AG04450 (cell line): ENCODE results near the gene DENND6B. TPM values are rescaled to one million over a fixed set of nuclear protein-coding genes. Genes with fewer than 3 reads are reported as not detected.
"Not testable (repeated sequence)": the region's sequence is repeated elsewhere in the genome, so short reads cannot be mapped to it uniquely, and the experiment has no call there.

Experiments
- CTCF ChIA-PET: fragments of 300-600, 350-600 bp; formaldehyde crosslinking; extraction: SDS; loops from one replicate; lab custom pipeline; 2022; ENCODE audit warnings: antibody characterized with exemption, inconsistent platforms; lab: Charles Lee
- POLR2A ChIA-PET: fragments of 350-600 bp; formaldehyde crosslinking; extraction: SDS; loops from one replicate; lab custom pipeline; 2021; ENCODE audit warnings: antibody characterized with exemption, inconsistent platforms; lab: Yijun Ruan, JAX
- DNase-seq: peaks from one replicate; pipeline ENCODE4 v3.0.0-alpha.2; 2011; ENCODE audit warnings: low read depth, low spot score
- H3K27ac ChIP-seq: one replicate; pipeline ENCODE4 v1.5.1; 2012; ENCODE audit warnings: low read depth, low read length, control low read depth
- H3K27me3 ChIP-seq: one replicate; pipeline ENCODE4 v1.6.0; 2012; ENCODE audit warnings: low read length; ENCODE audit not compliant: control insufficient read depth, insufficient read depth
- H3K4me3 ChIP-seq: 2 replicates; pipeline ENCODE4 v1.5.1; 2011; ENCODE audit warnings: mild to moderate bottlenecking, low read depth, low read length, control low read depth
- H3K9me3 ChIP-seq: 2 replicates; pipeline ENCODE4 v1.5.1; 2012; ENCODE audit warnings: low read length; ENCODE audit not compliant: control insufficient read depth, insufficient read depth
- polyA plus RNA-seq: library from polyadenylated mRNA; depleted of rRNA; stranded (reverse); fragments of >200 nt; gene quantifications from 2 replicates; pipeline ENCODE4 v1.2.3, GENCODE V29; 2011
- TF ChIP-seq, protein P1 (sequence below): IDR thresholded peaks from 2 replicates; pipeline ENCODE4 v1.5.1; 2011; ENCODE audit warnings: low read depth, low read length, control low read depth, inconsistent platforms

Gene DENND6B
- polyA plus RNA-seq, 1 experiment = 2.4 TPM

DNA sequence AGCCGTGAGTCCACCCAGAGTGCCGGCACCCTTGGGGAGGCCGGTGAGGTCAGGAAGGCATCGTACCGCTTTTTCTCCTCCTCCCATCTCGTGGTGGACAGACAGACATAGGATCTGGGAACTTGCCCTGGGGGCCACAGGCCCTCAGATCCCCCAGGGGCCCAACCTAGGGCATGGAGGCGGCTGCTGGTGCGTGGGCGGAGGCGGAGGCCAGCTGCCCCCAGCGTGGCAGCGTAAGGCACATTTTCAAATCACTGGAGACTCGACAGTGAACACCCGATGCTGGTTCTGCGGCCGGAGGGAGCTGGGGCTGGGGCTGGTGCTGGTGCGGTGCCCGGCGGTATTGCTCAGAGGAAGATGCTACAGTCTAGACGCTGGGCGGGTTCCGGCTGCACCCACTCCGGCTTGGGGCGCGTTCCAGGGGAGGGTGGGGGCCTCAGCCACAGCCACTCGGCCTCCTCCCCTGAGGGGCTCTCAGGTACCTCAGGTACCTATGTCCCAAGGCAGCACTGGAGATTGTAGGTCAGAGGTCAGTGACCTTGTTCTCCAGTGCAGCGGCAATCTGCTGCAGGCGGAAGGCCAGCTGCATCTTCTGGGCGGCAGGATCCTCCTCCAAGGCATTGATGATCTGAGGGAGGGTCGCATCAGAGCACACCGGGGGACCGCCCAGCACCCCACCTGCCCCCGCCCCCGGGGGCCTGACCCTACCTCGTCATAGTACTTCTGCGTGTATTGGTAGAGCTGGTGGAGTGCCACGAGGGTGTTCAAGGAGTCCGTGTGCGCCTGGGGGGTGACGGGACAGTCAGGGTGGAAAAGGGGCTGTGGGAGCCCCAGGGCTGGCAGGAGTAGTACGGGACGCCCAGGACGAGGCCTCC, 51.4 kb downstream of the DENND6B start:
- TF ChIP-seq, protein P1, sequence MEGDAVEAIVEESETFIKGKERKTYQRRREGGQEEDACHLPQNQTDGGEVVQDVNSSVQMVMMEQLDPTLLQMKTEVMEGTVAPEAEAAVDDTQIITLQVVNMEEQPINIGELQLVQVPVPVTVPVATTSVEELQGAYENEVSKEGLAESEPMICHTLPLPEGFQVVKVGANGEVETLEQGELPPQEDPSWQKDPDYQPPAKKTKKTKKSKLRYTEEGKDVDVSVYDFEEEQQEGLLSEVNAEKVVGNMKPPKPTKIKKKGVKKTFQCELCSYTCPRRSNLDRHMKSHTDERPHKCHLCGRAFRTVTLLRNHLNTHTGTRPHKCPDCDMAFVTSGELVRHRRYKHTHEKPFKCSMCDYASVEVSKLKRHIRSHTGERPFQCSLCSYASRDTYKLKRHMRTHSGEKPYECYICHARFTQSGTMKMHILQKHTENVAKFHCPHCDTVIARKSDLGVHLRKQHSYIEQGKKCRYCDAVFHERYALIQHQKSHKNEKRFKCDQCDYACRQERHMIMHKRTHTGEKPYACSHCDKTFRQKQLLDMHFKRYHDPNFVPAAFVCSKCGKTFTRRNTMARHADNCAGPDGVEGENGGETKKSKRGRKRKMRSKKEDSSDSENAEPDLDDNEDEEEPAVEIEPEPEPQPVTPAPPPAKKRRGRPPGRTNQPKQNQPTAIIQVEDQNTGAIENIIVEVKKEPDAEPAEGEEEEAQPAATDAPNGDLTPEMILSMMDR = no peak
- POLR2A ChIA-PET = interaction anchor here (0.8 kb wide), 1 partner anchor 8 kb away, joined by 6 read pairs; no protein-coding TSS in a partner anchor
- CTCF ChIA-PET = interaction anchor here (0.9 to 1.6 kb wide), 2 partner anchors 12 to 67 kb away, joined by 4 to 7 read pairs; no protein-coding TSS in a partner anchor

DNA sequence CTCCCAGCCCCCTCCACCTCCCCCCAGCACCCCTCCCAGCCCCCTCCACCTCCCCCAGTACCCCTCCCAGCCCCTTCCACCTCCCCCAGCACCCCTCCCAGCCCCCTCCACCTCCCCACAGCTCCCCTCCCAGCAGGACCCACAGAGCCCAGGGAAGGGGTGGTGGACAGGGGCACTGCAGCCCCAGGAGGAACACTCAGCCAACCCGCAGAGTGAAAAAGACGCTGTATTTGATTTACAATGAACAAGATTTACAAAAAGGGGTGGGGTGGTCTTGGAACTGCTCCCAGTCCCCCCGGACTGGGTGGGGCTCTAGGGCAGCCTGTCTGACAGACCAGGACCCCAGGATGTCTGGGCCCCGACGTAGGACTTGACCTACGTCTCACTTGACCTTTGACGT, 52.0 kb downstream of the DENND6B start:
- POLR2A ChIA-PET = no interaction called here
- CTCF ChIA-PET = no interaction called here
- TF ChIP-seq, protein P1 = no peak
- DNase-seq = no peak
- no peak overlapping the region for H3K27ac ChIP-seq
- H3K27me3 ChIP-seq = no peaks in the 10 kb centered on the region
- H3K4me3 ChIP-seq = no peak overlapping the region
- peaks cover 15% of the 10 kb centered on the region; the same call in 1 of the 2 replicates for H3K9me3 ChIP-seq

More for the DNA sequence above, 51.4 kb downstream of the DENND6B start:
- H3K4me3 ChIP-seq = no peak overlapping the region
- no peak overlapping the region for H3K27ac ChIP-seq
- H3K27me3 ChIP-seq = no peaks in the 10 kb centered on the region
- no peak for DNase-seq
- peaks cover 15% of the 10 kb centered on the region; the same call in 1 of the 2 replicates for H3K9me3 ChIP-seq

DNA sequence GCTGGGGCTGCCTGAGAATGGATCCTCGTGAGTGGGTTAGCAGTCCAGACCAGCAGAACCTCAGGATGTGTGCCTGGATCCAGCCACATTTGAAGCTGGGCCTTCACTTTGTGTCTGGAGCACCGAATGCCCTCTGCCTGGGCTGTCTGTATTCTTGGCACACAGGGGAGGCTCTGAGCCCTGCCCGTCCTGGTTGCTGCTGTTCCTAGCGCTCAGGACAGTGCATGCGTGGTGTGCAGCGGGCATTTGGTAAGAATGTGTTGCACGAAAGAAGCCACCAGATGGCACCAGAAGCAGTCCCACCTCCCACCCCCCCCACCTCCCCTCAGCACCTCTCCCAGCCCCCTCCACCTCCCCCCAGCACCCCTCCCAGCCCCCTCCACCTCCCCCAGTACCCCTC, 52.5 kb downstream of the DENND6B start:
- Histone ChIP-seq H3K9me3 (peaks cover 15% of the 10 kb centered on the region; the same call in 1 of the 2 replicates), H3K27ac (no peak overlapping the region), H3K4me3 (no peak overlapping the region), H3K27me3 (no peaks in the 10 kb centered on the region)
- DNase-seq = no peak
- POLR2A ChIA-PET = no interaction called here
- CTCF ChIA-PET = no interaction called here
- TF ChIP-seq, protein P1 = peak; percentile 31

DNA sequence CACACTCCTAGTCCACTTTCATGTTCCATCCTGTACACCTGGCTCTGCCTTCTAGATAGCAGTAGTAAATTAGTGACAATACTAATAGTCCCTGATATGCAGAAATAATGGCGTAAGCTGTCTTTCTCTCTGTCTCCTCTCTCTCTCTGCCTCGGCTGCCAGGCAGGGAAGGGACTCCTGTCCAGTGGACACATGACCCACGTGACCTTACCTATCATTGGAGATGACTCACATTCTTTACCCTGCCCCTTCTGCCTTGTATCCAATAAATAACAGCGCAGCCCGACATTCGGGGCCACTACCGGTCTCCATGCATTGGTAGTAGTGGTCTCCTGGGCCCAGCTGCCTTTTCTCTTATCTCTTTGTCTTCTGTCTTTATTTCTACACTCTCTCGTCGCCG, 53.0 kb downstream of the DENND6B start:
- CTCF ChIA-PET, H3K27ac ChIP-seq, H3K4me3 ChIP-seq, POLR2A ChIA-PET, H3K27me3 ChIP-seq, DNase-seq: not testable (repeated sequence)
- peaks cover 15% of the 10 kb centered on the region; the same call in 1 of the 2 replicates for H3K9me3 ChIP-seq

DNA sequence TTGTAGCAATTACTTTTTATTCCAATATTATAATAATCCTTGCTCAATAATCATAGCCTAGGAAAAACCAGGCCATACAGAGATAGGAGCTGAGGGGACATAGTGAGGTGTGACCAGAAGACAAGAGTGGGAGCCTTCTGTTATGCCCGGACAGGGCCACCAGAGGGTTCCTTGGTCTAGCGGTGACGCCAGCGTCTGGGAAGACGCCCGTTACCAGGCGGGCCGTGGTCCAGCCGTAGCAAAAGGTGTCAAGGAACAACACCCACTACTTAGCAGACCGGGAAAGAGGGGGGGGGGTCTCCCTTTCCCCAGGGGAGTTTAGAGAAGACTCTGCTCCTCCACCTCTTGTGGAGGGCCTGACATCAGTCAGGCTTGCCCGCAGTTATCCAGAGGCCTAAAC, 53.5 kb downstream of the DENND6B start:
- peaks cover 15% of the 10 kb centered on the region; the same call in 1 of the 2 replicates for H3K9me3 ChIP-seq
- CTCF ChIA-PET, H3K4me3 ChIP-seq, H3K27ac ChIP-seq, H3K27me3 ChIP-seq, DNase-seq: not testable (repeated sequence)
- POLR2A ChIA-PET = interaction anchor here (3.0 kb wide), 1 partner anchor 32 kb away, joined by 9 read pairs; no protein-coding TSS in a partner anchor
